Mesodermal cell (in vitro differentiated cells): Measurements from ENCODE around the gene FAM168A.
"Not testable (repeated sequence)": the region's sequence is repeated elsewhere in the genome, so short reads cannot be mapped to it uniquely, and the experiment has no call there.

ENCODE experiments used
- H3K27ac ChIP-seq: 2 replicates; pipeline ENCODE4 v1.7.0; 2013; ENCODE audit warnings: mild to moderate bottlenecking, low read depth, low read length, moderate library complexity; ENCODE audit not compliant: severe bottlenecking
- H3K36me3 ChIP-seq: 2 replicates; pipeline ENCODE4 v1.7.1; 2013; ENCODE audit warnings: mild to moderate bottlenecking, low read length, moderate library complexity; ENCODE audit not compliant: control insufficient read depth, insufficient read depth
- H3K4me1 ChIP-seq: one replicate; pipeline ENCODE4 v1.7.1; 2013; ENCODE audit warnings: mild to moderate bottlenecking, low read length; ENCODE audit not compliant: insufficient read depth, control insufficient read depth, poor library complexity, severe bottlenecking
- H3K4me3 ChIP-seq: 2 replicates; pipeline ENCODE4 v1.7.0; 2013; ENCODE audit warnings: low read length, control low read depth, mild to moderate bottlenecking; ENCODE audit not compliant: insufficient read depth, poor library complexity, severe bottlenecking; ENCODE audit errors: extremely low read depth
- H3K9me3 ChIP-seq: 2 replicates; pipeline ENCODE4 v1.7.1; 2013; ENCODE audit warnings: mild to moderate bottlenecking, low read length, moderate library complexity; ENCODE audit not compliant: control insufficient read depth
- WGBS, 2 experiments: methylation state at CpG; one replicate each; pipeline ENCODE4 v1.1.5; 2013; ENCODE audit warnings: missing lambda C conversion rate in 2 of 2; ENCODE audit not compliant: insufficient coverage in 2 of 2; 5-methylcytosine and 5-hydroxymethylcytosine counted together

FAM168A gene

DNA sequence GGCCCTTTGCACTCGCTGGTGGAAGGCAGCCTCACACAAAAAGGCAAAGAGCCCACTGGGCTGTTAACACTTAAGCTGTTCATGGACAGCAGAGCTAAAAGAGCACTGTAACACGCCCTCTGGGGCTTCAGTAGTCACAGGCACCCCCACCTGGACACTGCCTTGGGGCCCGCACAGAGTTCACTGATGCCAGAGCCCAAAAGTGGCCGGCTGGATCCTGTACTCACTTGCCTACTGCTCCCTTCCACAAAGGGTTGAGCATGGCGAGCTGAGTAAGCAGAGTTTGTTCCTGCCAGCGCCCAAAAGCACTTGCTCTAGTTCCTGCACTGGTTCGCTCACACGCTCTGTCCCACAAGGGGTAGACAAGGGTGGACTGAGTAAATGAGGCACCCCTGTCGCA, 142.9 kb downstream of the FAM168A start:
- Histone ChIP-seq H3K9me3 (no peaks in the 10 kb centered on the region), H3K4me3 (no peak overlapping the region), H3K36me3 (peaks cover 5% of the 10 kb centered on the region), H3K27ac (no peak overlapping the region), H3K4me1 (no peaks in the 10 kb centered on the region)
- WGBS, 2 experiments: 93 to 97% methylated on average over 8 of the region's 9 CpGs

DNA sequence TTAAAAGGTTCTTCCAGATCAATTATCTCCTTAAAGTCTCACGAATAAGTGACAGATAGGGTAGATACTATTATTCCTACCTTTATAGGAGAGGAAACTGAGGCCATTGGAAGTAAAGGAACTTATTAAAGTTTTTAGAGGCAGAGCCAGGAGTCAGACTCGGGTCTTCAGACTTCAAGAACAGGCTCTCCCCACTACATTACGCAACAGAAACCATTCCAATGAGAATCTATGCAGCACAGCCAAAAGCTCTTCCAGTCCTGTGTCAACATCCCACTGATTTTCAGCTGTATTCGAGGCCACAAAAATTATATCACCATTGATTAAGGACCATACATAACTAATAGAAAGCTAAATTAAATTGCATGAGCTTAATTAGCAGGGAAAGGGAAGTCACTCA, 144.3 kb downstream of the FAM168A start:
- WGBS, 2 experiments: 100% methylated on average over 1 to 2 of the region's 4 CpGs
- H3K4me3 ChIP-seq: no peak overlapping the region
- H3K9me3 ChIP-seq: no peaks in the 10 kb centered on the region
- peaks cover 5% of the 10 kb centered on the region for H3K36me3 ChIP-seq
- no peak overlapping the region for H3K27ac ChIP-seq
- H3K4me1 ChIP-seq: no peaks in the 10 kb centered on the region

GRCh38 chr11:73452726-73453125, 145.2 kb downstream of the FAM168A start:
- H3K27ac ChIP-seq: no peak overlapping the region
- H3K4me3 ChIP-seq: no peak overlapping the region
- H3K4me1 ChIP-seq: no peaks in the 10 kb centered on the region
- no peaks in the 10 kb centered on the region for H3K9me3 ChIP-seq
- peaks cover 5% of the 10 kb centered on the region for H3K36me3 ChIP-seq
- WGBS, 2 experiments: no CpG with 5 or more reads among the region's 2 CpGs

- Histone ChIP-seq H3K9me3 (no peaks in the 10 kb centered on the region), H3K4me1 (no peaks in the 10 kb centered on the region), H3K36me3 (peaks cover 5% of the 10 kb centered on the region), H3K4me3 (no peak overlapping the region), H3K27ac (no peak overlapping the region)
Measured at GRCh38 chr11:73451896-73452295, 146.0 kb downstream of the FAM168A start.

GRCh38 chr11:73446766-73447165, 151.1 kb downstream of the FAM168A start:
- Histone ChIP-seq H3K27ac (no peak overlapping the region), H3K4me1 (no peaks in the 10 kb centered on the region), H3K9me3 (no peaks in the 10 kb centered on the region), H3K4me3 (no peak overlapping the region), H3K36me3 (no peaks in the 10 kb centered on the region)
- 85 to 95% methylated on average over 2 of the region's 2 CpGs for WGBS, 2 experiments

GRCh38 chr11:73445980-73446379, 151.9 kb downstream of the FAM168A start:
- H3K36me3 ChIP-seq: no peaks in the 10 kb centered on the region
- H3K4me3 ChIP-seq: no peak overlapping the region
- no peak overlapping the region for H3K27ac ChIP-seq
- H3K4me1 ChIP-seq: no peaks in the 10 kb centered on the region
- H3K9me3 ChIP-seq: no peaks in the 10 kb centered on the region

- no peak overlapping the region for H3K27ac ChIP-seq
- no peaks in the 10 kb centered on the region for H3K36me3 ChIP-seq
- 86 to 100% methylated on average over 1 to 3 of the region's 5 CpGs for WGBS, 2 experiments
- no peak overlapping the region for H3K4me3 ChIP-seq
- H3K9me3 ChIP-seq: no peaks in the 10 kb centered on the region
- peaks cover 7% of the 10 kb centered on the region for H3K4me1 ChIP-seq
Measured at GRCh38 chr11:73439002-73439843, 158.7 kb downstream of the FAM168A start.

GRCh38 chr11:73436859-73437258, 161.1 kb downstream of the FAM168A start:
- H3K9me3 ChIP-seq, H3K36me3 ChIP-seq, H3K4me3 ChIP-seq, H3K27ac ChIP-seq, H3K4me1 ChIP-seq: not testable (repeated sequence)
- 86 to 100% methylated on average over 2 to 4 of the region's 4 CpGs for WGBS, 2 experiments

DNA sequence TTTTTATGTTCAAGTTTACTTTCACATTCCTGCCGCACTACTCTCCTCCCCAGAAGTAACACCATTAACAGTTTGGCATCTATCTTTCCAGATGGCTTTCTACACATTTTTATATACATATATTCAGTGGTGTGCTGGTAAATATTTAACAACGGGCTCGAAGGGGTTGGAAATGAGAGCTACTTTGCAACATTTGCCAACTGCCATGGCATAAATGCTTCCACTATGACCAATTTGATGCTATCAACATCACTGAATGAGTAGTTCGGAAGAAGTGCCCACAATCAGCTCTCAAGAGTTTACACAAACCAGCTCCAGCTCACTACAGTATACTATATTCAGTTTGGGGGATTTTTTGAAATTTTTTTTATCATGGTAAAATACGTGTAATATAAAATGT, 166.5 kb downstream of the FAM168A start:
- 80% methylated on average over 1 of the region's 5 CpGs; no CpG with 5 or more reads in 1 of the 2 experiments for WGBS, 2 experiments
- peaks cover 4% of the 10 kb centered on the region for H3K36me3 ChIP-seq
- peaks cover 7% of the 10 kb centered on the region for H3K4me1 ChIP-seq
- no peak overlapping the region for H3K27ac ChIP-seq
- no peak overlapping the region for H3K4me3 ChIP-seq
- no peaks in the 10 kb centered on the region for H3K9me3 ChIP-seq

DNA sequence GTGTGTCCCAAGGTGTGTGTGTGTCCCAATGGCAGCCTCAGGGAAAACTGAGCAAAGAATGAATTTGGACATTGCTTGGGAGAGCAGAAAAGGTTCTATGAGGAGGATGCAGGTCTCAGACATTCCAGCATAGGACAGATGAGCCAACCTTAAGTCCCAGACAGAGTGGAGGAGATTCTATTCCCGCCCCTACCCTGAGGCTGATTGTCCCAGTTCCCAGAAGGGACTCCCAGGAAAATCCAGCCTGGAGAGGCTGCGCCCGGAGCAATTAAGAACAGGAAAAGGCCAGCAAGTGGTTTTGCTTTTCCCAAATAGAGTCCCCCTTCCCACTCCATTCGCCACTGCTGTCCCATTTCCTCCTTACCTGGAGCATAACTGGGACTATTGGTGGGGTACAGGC, 167.6 kb downstream of the FAM168A start:
- no peak overlapping the region for H3K4me3 ChIP-seq
- H3K27ac ChIP-seq: no peak overlapping the region
- peaks cover 4% of the 10 kb centered on the region for H3K36me3 ChIP-seq
- H3K9me3 ChIP-seq: no peaks in the 10 kb centered on the region
- H3K4me1 ChIP-seq: peaks cover 10% of the 10 kb centered on the region
- 94 to 100% methylated on average over 1 of the region's 4 CpGs for WGBS, 2 experiments

DNA sequence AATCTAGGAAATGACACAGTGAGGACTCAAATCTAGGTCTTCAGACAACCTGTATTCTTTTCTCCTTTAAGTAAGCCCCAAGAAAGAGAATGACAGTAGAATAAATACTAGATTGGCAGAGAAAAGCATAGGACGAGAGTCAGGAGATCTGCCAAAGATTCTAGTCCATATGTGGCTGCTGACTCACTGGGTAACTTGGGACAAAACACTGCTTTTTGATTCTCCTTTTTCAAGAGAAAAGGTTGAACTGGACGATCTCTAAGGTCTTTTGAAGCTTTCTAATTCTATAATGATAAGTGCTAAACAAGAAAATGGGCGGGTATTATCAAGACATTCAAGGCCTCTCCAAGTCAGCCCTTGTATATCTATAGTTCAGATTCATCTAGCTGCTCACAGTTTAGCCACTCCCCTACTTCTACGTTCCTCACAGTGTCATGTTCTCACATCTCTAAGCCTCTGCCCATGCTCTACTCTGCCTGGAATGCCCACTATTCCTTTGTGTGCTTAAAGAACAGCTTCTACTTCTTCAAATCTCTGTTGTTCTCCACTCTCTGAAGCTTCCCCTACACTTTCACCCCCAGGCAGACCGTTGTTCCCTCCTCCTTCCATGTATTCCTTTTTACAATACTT, 168.7 kb downstream of the FAM168A start:
- H3K36me3 ChIP-seq: peaks cover 4% of the 10 kb centered on the region
- no peak overlapping the region for H3K27ac ChIP-seq
- peaks cover 10% of the 10 kb centered on the region for H3K4me1 ChIP-seq
- no peak overlapping the region for H3K4me3 ChIP-seq
- H3K9me3 ChIP-seq: no peaks in the 10 kb centered on the region
- WGBS, 2 experiments: 80 to 92% methylated on average over 5 of the region's 5 CpGs
